ENCODE results near the gene PRM2.

GRCh38 chr16:11256661-11257130, 19.6 kb downstream of the PRM2 start:
- TF ChIP-seq CTCF (conservative IDR thresholded peaks at IDR 0.05) (no peak), ZFX (IDR thresholded peaks at IDR 0.05) (no peak)
